PFSK-1 (cell line): Measurements from ENCODE around the gene GARIN5A.

Experiments
- FOXP2 ChIP-seq: optimal IDR thresholded peaks from 2 replicates; pipeline ENCODE3; 2011; ENCODE audit warnings: borderline replicate concordance, control low read depth, inconsistent platforms; ENCODE audit not compliant: insufficient read depth; ENCODE audit errors: extremely low read length, extremely low read depth
- POLR2AphosphoS5 ChIP-seq: IDR thresholded peaks from 2 replicates; pipeline ENCODE4 v1.6.1; 2012; ENCODE audit warnings: low read depth, mild to moderate bottlenecking, control low read depth, low read length, moderate library complexity
- REST ChIP-seq, 2 experiments: IDR thresholded peaks; 2 replicates each; pipeline versions ENCODE4 v1.6.1 to v1.8.0; 2011 to 2012; ENCODE audit warnings: low read depth in 2 of 2, low read length in 2 of 2, control low read depth in 1 of 2, inconsistent platforms in 1 of 2, mild to moderate bottlenecking in 1 of 2, moderate library complexity in 1 of 2; ENCODE audit not compliant: insufficient read depth in 1 of 2
- SIN3A ChIP-seq: IDR thresholded peaks from 2 replicates; pipeline ENCODE4 v1.6.1; 2012; ENCODE audit warnings: mild to moderate bottlenecking, low read length, moderate library complexity, borderline replicate concordance; ENCODE audit not compliant: insufficient read depth
- TAF1 ChIP-seq: IDR thresholded peaks from 2 replicates; pipeline ENCODE4 v1.6.1; 2012; ENCODE audit warnings: low read length, control low read depth, borderline replicate concordance; ENCODE audit not compliant: insufficient read depth

GARIN5A gene

GRCh38 chr19:50430888-50431342 is 45.7 kb downstream of the GARIN5A start:
- TF ChIP-seq FOXP2 (no peak), POLR2AphosphoS5 (no peak), SIN3A (no peak), REST (IDR thresholded peaks at IDR 0.05; ENCODE audit: insufficient read depth in 1 of 2, low read depth in 2 of 2, low read length in 2 of 2) (no peak), TAF1 (no peak)

- TF ChIP-seq REST (IDR thresholded peaks at IDR 0.05; ENCODE audit: insufficient read depth in 1 of 2, low read depth in 2 of 2, low read length in 2 of 2) (no peak), SIN3A (no peak)
These were observed 47.7 kb downstream of the GARIN5A start for GRCh38 chr19:50428772-50429463.

GRCh38 chr19:50427997-50428425 is 48.6 kb downstream of the GARIN5A start:
- TF ChIP-seq REST (IDR thresholded peaks at IDR 0.05; ENCODE audit: insufficient read depth in 1 of 2, low read depth in 2 of 2, low read length in 2 of 2): no peak
- no peak for TF ChIP-seq POLR2AphosphoS5
- no peak for TF ChIP-seq TAF1
- no peak for TF ChIP-seq SIN3A
- TF ChIP-seq FOXP2: no peak

GRCh38 chr19:50427318-50427925 is 49.2 kb downstream of the GARIN5A start:
- TF ChIP-seq SIN3A (no peak), FOXP2 (no peak), REST (IDR thresholded peaks at IDR 0.05; ENCODE audit: insufficient read depth in 1 of 2, low read depth in 2 of 2, low read length in 2 of 2) (no peak), POLR2AphosphoS5 (no peak), TAF1 (no peak)

- TF ChIP-seq TAF1: no peak
These were observed 51.1 kb downstream of the GARIN5A start for GRCh38 chr19:50425581-50425980.
